BJ (cell line): ENCODE measurements around the gene ETNK2. TPM values are rescaled to one million over a fixed set of nuclear protein-coding genes. Genes with fewer than 3 reads are reported as not detected.

Source experiments
- CTCF ChIA-PET: fragments of 350-600 bp; formaldehyde crosslinking; extraction: SDS; loops from one replicate; lab custom pipeline; 2021; ENCODE audit warnings: antibody characterized with exemption, inconsistent platforms; lab: Yijun Ruan, JAX
- POLR2A ChIA-PET: fragments of 300-600 bp; sonication (Branson Sonifier 250); formaldehyde crosslinking; extraction: SDS; loops from one replicate; lab custom pipeline; 2021; ENCODE audit warnings: antibody characterized with exemption; lab: Charles Lee
- DNase-seq: peaks from one replicate; pipeline ENCODE4 v3.0.0-alpha.2; 2011; ENCODE audit warnings: low read depth
- H3K27me3 ChIP-seq: 2 replicates; pipeline ENCODE4 v1.6.0; 2011; ENCODE audit warnings: low read length; ENCODE audit not compliant: control insufficient read depth, insufficient read depth
- H3K36me3 ChIP-seq: 2 replicates; pipeline ENCODE4 v1.5.1; 2011; ENCODE audit warnings: low read length; ENCODE audit not compliant: control insufficient read depth, insufficient read depth
- H3K4me3 ChIP-seq: 2 replicates; pipeline ENCODE4 v1.5.1; 2011; ENCODE audit warnings: low read depth, mild to moderate bottlenecking, control low read depth, low read length
- polyA plus RNA-seq: library from polyadenylated mRNA; depleted of rRNA; stranded (reverse); fragments of >200 nt; gene quantifications from 2 replicates; pipeline ENCODE4 v1.2.3, GENCODE V29; 2011
- TF ChIP-seq, protein P1 (sequence below): IDR thresholded peaks from 2 replicates; pipeline ENCODE4 v1.5.1; 2011; ENCODE audit warnings: low read depth, mild to moderate bottlenecking, control low read depth, inconsistent platforms, low read length, moderate library complexity; ENCODE audit not compliant: insufficient read depth

Gene ETNK2
- polyA plus RNA-seq, 1 experiment, result 30.7 TPM

DNA sequence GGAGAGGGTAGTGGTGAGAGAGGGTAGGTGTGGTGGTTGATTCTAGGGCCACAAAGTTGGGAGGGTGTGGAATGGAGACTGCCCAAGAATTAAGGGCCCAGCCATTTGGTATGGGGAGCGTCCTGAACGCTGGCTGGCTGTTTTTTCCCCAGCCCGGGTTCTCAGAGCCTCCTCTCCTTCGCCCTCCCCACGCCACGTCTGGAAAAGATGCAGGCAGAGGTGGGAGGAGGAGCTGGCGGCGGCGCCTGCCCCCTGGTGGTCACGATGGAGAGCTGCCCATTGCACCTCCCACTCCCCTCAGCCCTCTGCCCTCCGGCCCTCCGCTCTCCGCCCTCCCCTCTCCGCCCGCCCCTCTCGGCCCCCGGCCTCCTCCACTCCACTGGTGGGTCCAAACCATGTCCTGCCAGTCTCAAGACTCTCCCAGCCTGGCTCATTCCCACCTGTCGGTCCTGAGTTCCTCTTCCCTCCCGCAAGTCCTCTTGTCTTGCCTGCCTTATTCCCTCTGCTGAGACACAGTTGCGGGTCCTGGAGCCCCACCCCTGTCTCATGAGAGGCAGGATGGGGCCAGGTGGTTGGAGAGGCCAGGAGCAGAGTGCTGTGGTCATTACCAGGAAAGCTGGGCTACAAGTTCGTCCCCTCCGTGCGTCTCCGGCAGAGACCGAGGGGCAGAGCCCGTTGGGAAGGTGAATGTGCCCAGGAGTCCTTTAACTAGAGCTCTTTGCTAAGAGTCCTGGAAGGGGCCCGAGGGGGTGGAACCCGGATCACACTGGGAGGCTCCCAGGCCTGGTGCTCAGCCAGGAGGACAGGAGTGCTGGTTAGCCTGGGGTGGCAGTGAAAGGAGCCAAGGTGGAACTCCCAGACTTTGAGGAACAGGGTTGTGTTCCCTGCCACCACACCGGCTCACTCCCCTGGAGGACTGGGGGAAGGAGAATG is 22.6 kb downstream of the ETNK2 start:
- H3K27me3 ChIP-seq, result no peaks in the 10 kb centered on the region
- ChIA-PET CTCF (interaction anchor here (0.5 to 14.9 kb wide), 44 partner anchors 9 to 688 kb away, joined by 3 to 456 read pairs (median 4); partner anchors contain the start of genes ETNK2, PIK3C2B, PLEKHA6 and SNRPE), POLR2A (interaction anchor here (0.5 kb wide), 1 partner anchor 56 kb away, joined by 3 read pairs; the partner anchor contains the start of gene SOX13)
- TF ChIP-seq, protein P1, sequence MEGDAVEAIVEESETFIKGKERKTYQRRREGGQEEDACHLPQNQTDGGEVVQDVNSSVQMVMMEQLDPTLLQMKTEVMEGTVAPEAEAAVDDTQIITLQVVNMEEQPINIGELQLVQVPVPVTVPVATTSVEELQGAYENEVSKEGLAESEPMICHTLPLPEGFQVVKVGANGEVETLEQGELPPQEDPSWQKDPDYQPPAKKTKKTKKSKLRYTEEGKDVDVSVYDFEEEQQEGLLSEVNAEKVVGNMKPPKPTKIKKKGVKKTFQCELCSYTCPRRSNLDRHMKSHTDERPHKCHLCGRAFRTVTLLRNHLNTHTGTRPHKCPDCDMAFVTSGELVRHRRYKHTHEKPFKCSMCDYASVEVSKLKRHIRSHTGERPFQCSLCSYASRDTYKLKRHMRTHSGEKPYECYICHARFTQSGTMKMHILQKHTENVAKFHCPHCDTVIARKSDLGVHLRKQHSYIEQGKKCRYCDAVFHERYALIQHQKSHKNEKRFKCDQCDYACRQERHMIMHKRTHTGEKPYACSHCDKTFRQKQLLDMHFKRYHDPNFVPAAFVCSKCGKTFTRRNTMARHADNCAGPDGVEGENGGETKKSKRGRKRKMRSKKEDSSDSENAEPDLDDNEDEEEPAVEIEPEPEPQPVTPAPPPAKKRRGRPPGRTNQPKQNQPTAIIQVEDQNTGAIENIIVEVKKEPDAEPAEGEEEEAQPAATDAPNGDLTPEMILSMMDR, result peak; percentile 91
- H3K4me3 ChIP-seq, result no peak overlapping the region
- DNase-seq, result no peak
- H3K36me3 ChIP-seq, result peaks cover 7% of the 10 kb centered on the region

DNA sequence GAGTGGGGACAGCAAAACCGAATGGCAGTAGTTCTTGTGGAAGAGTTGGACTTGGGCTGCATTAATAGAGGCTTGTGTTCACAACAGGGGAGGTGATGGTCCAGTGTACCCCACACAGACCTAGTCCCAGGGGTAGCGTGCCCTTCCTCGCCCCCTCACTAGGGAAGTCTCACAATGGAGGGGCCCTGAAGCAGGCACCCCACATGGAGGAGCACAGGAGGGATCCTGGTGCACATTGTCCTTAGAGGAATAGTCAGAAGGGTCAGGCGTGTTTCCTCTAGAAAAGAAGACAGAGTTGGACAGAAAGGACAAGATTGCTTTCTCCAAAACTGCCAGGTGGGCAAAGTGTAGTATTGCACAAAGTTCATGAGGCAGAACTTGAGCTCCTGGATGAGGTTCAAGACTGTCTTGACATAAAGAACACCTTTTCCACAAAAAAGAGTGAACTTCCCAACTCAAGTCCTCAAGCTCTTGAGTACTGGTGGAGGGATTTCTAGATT is 23.3 kb downstream of the ETNK2 start:
- CTCF ChIA-PET, result interaction anchor here (0.6 to 14.9 kb wide), 37 partner anchors 8 to 1480 kb away, joined by 3 to 456 read pairs (median 5); partner anchors contain the start of genes ETNK2, PLEKHA6 and SNRPE
- POLR2A ChIA-PET, result no interaction called here
- no peak overlapping the region for H3K4me3 ChIP-seq
- peaks cover 4% of the 10 kb centered on the region for H3K36me3 ChIP-seq
- TF ChIP-seq, protein P1, result no peak
- DNase-seq, result no peak
- no peaks in the 10 kb centered on the region for H3K27me3 ChIP-seq

GRCh38 chr1:204127597-204128242 is 24.1 kb downstream of the ETNK2 start:
- Histone ChIP-seq H3K27me3 (no peaks in the 10 kb centered on the region), H3K4me3 (no peak overlapping the region), H3K36me3 (peaks cover 8% of the 10 kb centered on the region)
- TF ChIP-seq, protein P1, result peak; percentile 100
- peak; percentile 37 for DNase-seq
- POLR2A ChIA-PET, result interaction anchor here (0.5 to 0.7 kb wide), 3 partner anchors 15 to 266 kb away, joined by 3 to 4 read pairs (median 3); no protein-coding TSS in a partner anchor
- CTCF ChIA-PET, result interaction anchor here (0.5 to 14.9 kb wide), 23 partner anchors 11 to 687 kb away, joined by 3 to 456 read pairs (median 6); partner anchors contain the start of genes ETNK2, PLEKHA6 and SNRPE

GRCh38 chr1:204126956-204127355 is 24.9 kb downstream of the ETNK2 start:
- Histone ChIP-seq H3K36me3 (peaks cover 8% of the 10 kb centered on the region), H3K4me3 (no peak overlapping the region), H3K27me3 (no peaks in the 10 kb centered on the region)
- POLR2A ChIA-PET, result no interaction called here
- CTCF ChIA-PET, result interaction anchor here (0.6 to 14.9 kb wide), 8 partner anchors 12 to 309 kb away, joined by 3 to 456 read pairs (median 5); partner anchors contain the start of gene SNRPE
- TF ChIP-seq, protein P1, result no peak
- DNase-seq, result no peak
